ENCODE data around the gene ME2. TPM values are rescaled to one million over a fixed set of nuclear protein-coding genes. Genes with fewer than 3 reads are reported as not detected.
A peak's percentile ranks its signal among the peaks of the same experiment; 100 is the strongest.

Gene ME2
- total and polyA plus RNA-seq, 2 donors (not counting 3 experiments of a cell fraction or from before 2014, with no cell fraction given) = 28.6 to 42.4 TPM

- Histone ChIP-seq H3K27me3 (ENCODE audit: control insufficient read depth in 2 of 2, insufficient read depth in 2 of 2, low read length in 2 of 2) (no peaks in the 10 kb centered on the region), H3K27ac (ENCODE audit: insufficient read depth, low read depth, low read length) (peak overlapping the region; percentile 42), H3K79me2 (ENCODE audit: control insufficient read depth, insufficient read depth, low read length) (peaks cover 39% of the 10 kb centered on the region), H3K9me1 (replicated peaks; ENCODE audit: control insufficient read depth, extremely low read depth, insufficient read depth, low read length) (no peaks in the 10 kb centered on the region), H3K9ac (replicated peaks; ENCODE audit: extremely low read depth, insufficient read depth, low read length) (peak overlapping the region; percentile 78), H3K4me2 (ENCODE audit: insufficient read depth, low read length) (peak overlapping the region; percentile 99), H3K4me3 (replicated peaks in 1 of 3; ENCODE audit: insufficient read depth in 1 of 3, low read depth in 1 of 3, low read length in 3 of 3) (peak overlapping the region; percentile 50 to 94 (median 69)), H3K4me1 (ENCODE audit: control insufficient read depth, extremely low read depth, insufficient read depth, low read length) (peaks cover 9% of the 10 kb centered on the region), H4K20me1 (replicated peaks; ENCODE audit: control insufficient read depth, extremely low read depth, insufficient read depth, low read length) (no peaks in the 10 kb centered on the region), H3K9me3 (replicated peaks; ENCODE audit: control insufficient read depth, insufficient read depth, low read length) (no peaks in the 10 kb centered on the region), H2AFZ (ENCODE audit: low read depth, low read length) (peak overlapping the region; percentile 48), H3K36me3 (ENCODE audit: control insufficient read depth in 2 of 2, extremely low read depth in 1 of 2, insufficient read depth in 2 of 2, low read length in 2 of 2) (no peaks in the 10 kb centered on the region)
- ChIA-PET CTCF (interaction anchor here (0.9 to 1.9 kb wide), 5 partner anchors 8 to 60 kb away, joined by 3 to 13 read pairs (median 5); partner anchors contain the start of gene MRO), POLR2A (interaction anchor here (1.1 to 1.3 kb wide), 2 partner anchors 9 to 88 kb away, joined by 3 to 7 read pairs; partner anchors contain the start of gene ELAC1)
- no peak for FAIRE-seq
- no peak for TF ChIP-seq EZH2 (IDR thresholded peaks at IDR 0.05; ENCODE audit: borderline replicate concordance, low read depth, low read length, severe bottlenecking)
- no peak for TF ChIP-seq POLR2A (IDR thresholded peaks at IDR 0.05; ENCODE audit: low read depth, low read length)
- no peak for TF ChIP-seq CTCF (IDR thresholded peaks at IDR 0.05; ENCODE audit: extremely low read depth in 1 of 2, insufficient read depth in 1 of 2, low read depth in 1 of 2, low read length in 2 of 2)
- TF ChIP-seq MYC (IDR thresholded peaks at IDR 0.05; ENCODE audit: low read depth, low read length) = no peak
- peak; percentile 23 for TF ChIP-seq GATA2 (IDR thresholded peaks at IDR 0.05; ENCODE audit: insufficient read depth, insufficient read length, low read depth, low read length)
- TF ChIP-seq FOS (IDR thresholded peaks at IDR 0.05; ENCODE audit: borderline replicate concordance, insufficient read depth, low read length) = no peak
- TF ChIP-seq JUN (IDR thresholded peaks at IDR 0.05; ENCODE audit: borderline replicate concordance, insufficient read depth, insufficient read length, low read depth) = no peak
- TF ChIP-seq POLR2AphosphoS5 (IDR thresholded peaks at IDR 0.05; ENCODE audit: insufficient read depth, low read depth, low read length) = no peak
- TF ChIP-seq MAX (IDR thresholded peaks at IDR 0.05; ENCODE audit: insufficient read depth, insufficient read length) = peak; percentile 67
- dilution Hi-C loops (cut with MboI; ENCODE audit: extremely low pct_ligation_motif_present, low sequenced_read_pairs) = no loop called here
- intact Hi-C loops (cut with micrococcal nuclease) = loop anchor here (1.0 kb wide), 5 partner anchors 11 to 316 kb away; partner anchors contain the start of genes ELAC1 and SMAD4
- no TSS peak for BruUV-seq (replicated peaks)
- peak; percentile 64 for DNase-seq (ENCODE audit: low read depth, low spot score)
Measured at GRCh38 chr18:50879302-50880118, 592 bp downstream of the ME2 start.

Measured in endothelial cell of umbilical vein (primary cell).